Measurements from ENCODE around the gene ATP1B1.

GRCh38 chr1:169100208-169100607, 6.3 kb upstream of the ATP1B1 start:
- TF ChIP-seq CTCF (conservative IDR thresholded peaks at IDR 0.05; ENCODE audit: low read depth in 2 of 2) (no peak), EZH2 (IDR thresholded peaks at IDR 0.05; ENCODE audit: low read depth, unreplicated experiment) (no peak), POLR2AphosphoS5 (IDR thresholded peaks at IDR 0.05; ENCODE audit: low read depth) (no peak), EZH2phosphoT487 (IDR thresholded peaks at IDR 0.05; ENCODE audit: unreplicated experiment) (no peak), ZNF331 (CRISPR knock-in tag; IDR thresholded peaks at IDR 0.05; ENCODE audit: low read depth) (no peak), REST (IDR thresholded peaks at IDR 0.05; ENCODE audit: unreplicated experiment) (no peak), CREB1 (CRISPR knock-in tag; IDR thresholded peaks at IDR 0.05; ENCODE audit: low read depth) (no peak), JUNB (IDR thresholded peaks at IDR 0.05; ENCODE audit: unreplicated experiment) (no peak), STAT1 (IDR thresholded peaks at IDR 0.05; ENCODE audit: unreplicated experiment) (no peak), ETS1 (IDR thresholded peaks at IDR 0.05) (no peak), NANOG (IDR thresholded peaks at IDR 0.05; ENCODE audit: borderline replicate concordance) (no peak), ZNF462 (CRISPR knock-in tag; IDR thresholded peaks at IDR 0.05) (no peak), ZNF114 (CRISPR knock-in tag; IDR thresholded peaks at IDR 0.05) (no peak)

Data from GM23338 (cell line).